NB4 (cell line): Measurements from ENCODE around the gene PCDHGA7.

Experiments used
- MYC ChIP-seq: IDR thresholded peaks from 2 replicates; pipeline ENCODE4 v1.6.1; 2011; ENCODE audit warnings: low read depth, low read length
- POLR2A ChIP-seq: IDR thresholded peaks from 2 replicates; pipeline ENCODE4 v1.6.1; 2011; ENCODE audit warnings: mild to moderate bottlenecking; ENCODE audit not compliant: insufficient read length; ENCODE audit errors: extremely low read depth
- TF ChIP-seq, protein P1 (sequence below): IDR thresholded peaks from one replicate; pipeline ENCODE4 v1.5.1; 2012; ENCODE audit warnings: low read depth, low read length
- TF ChIP-seq, protein P2 (sequence below): IDR thresholded peaks from 2 replicates; pipeline ENCODE4 v1.6.1; 2011; ENCODE audit warnings: low read depth, low read length

DNA sequence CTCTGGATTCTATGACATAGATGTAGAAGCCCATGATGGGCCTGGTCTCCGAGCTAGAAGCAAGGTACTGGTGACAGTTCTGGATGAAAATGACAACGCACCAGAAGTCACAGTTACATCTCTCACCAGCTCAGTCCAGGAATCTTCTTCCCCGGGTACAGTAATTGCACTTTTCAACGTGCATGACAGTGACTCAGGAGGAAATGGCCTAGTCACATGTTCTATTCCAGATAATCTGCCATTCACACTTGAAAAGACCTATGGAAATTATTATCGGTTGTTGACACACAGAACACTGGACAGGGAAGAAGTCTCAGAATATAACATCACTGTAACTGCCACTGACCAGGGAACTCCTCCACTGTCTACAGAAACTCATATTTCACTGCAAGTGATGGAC, 26.4 kb upstream of the PCDHGA7 start:
- TF ChIP-seq, protein P1, sequence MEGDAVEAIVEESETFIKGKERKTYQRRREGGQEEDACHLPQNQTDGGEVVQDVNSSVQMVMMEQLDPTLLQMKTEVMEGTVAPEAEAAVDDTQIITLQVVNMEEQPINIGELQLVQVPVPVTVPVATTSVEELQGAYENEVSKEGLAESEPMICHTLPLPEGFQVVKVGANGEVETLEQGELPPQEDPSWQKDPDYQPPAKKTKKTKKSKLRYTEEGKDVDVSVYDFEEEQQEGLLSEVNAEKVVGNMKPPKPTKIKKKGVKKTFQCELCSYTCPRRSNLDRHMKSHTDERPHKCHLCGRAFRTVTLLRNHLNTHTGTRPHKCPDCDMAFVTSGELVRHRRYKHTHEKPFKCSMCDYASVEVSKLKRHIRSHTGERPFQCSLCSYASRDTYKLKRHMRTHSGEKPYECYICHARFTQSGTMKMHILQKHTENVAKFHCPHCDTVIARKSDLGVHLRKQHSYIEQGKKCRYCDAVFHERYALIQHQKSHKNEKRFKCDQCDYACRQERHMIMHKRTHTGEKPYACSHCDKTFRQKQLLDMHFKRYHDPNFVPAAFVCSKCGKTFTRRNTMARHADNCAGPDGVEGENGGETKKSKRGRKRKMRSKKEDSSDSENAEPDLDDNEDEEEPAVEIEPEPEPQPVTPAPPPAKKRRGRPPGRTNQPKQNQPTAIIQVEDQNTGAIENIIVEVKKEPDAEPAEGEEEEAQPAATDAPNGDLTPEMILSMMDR, result no peak
- no peak for TF ChIP-seq POLR2A
- TF ChIP-seq MYC, result no peak
- TF ChIP-seq, protein P2, sequence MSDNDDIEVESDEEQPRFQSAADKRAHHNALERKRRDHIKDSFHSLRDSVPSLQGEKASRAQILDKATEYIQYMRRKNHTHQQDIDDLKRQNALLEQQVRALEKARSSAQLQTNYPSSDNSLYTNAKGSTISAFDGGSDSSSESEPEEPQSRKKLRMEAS, result no peak
